ENCODE measurements around the gene RNASE11. TPM values are rescaled to one million over a fixed set of nuclear protein-coding genes. Genes with fewer than 3 reads are reported as not detected.

Gene RNASE11
- total and polyA plus RNA-seq, 2 donors (not counting 1 experiment from before 2014, with no cell fraction given) = not detected

DNA sequence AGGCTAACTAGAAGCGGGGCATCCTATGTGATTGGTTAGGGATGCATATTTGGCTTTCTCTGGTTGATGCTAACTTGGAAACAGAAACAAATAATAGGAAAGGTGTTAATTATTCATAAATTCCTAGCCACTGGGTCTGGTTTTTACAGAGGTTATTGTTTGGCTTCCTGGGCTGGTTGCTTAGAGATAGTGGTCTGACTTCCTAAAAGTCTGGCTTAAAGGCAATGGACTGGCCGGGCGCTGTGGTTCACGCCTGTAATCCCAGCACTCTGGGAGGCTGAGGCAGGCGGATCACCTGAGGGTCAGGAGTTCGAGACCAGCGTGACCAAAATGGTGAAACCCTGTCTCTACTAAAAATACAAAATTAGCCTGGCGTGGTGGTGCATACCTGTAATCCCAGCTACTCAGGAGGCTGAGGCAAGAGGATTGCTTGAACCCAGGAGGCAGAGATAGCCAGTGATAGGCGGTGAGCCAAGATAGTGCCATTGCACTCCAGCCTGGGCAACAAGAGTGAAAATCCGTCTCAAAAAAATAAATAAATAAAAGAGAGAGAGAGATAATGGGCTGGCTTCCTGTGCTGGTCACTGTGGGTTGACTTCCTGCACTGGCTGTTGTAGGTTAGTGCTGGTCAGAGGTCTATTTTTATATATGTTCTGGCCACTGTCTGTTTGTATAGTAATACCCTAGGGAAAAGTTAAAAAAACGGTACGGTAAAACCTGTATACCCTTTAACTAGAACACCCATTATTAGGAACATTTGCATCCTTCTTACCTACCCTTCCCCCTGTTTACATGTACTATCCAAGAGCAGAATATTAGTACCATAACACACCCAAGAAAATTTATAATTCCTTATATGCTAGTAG is 29.6 kb upstream of the RNASE11 start:
- DNase-seq (ENCODE audit: low read depth in 2 of 2) = no peak
- Histone ChIP-seq H3K4me1 (ENCODE audit: control insufficient read depth, extremely low read depth, insufficient read depth, low read length) (no peaks in the 10 kb centered on the region), H2AFZ (ENCODE audit: low read length) (no peak overlapping the region), H3K4me3 (replicated peaks in 1 of 4; ENCODE audit: control extremely low read depth in 1 of 4, insufficient read depth in 1 of 4, low read depth in 3 of 4, low read length in 4 of 4) (no peak overlapping the region), H3K36me3 (ENCODE audit: control insufficient read depth, insufficient read depth, low read length) (no peaks in the 10 kb centered on the region), H3K4me2 (ENCODE audit: extremely low read depth, insufficient read depth, low read length) (no peak overlapping the region), H3K9ac (ENCODE audit: insufficient read depth, low read length) (no peak overlapping the region), H3K27ac (ENCODE audit: insufficient read depth, low read length) (no peak overlapping the region), H3K79me2 (ENCODE audit: control insufficient read depth, insufficient read depth, low read length) (no peaks in the 10 kb centered on the region), H3K27me3 (ENCODE audit: control insufficient read depth, insufficient read depth, low read length) (no peaks in the 10 kb centered on the region), H4K20me1 (ENCODE audit: control insufficient read depth, extremely low read depth, insufficient read depth, low read length) (no peaks in the 10 kb centered on the region), H3K9me3 (ENCODE audit: control insufficient read depth, insufficient read depth, low read depth, low read length) (no peaks in the 10 kb centered on the region)
- TF ChIP-seq EZH2 (IDR thresholded peaks at IDR 0.05; ENCODE audit: low read length, missing control alignments) = no peak
- TF ChIP-seq, protein P1, sequence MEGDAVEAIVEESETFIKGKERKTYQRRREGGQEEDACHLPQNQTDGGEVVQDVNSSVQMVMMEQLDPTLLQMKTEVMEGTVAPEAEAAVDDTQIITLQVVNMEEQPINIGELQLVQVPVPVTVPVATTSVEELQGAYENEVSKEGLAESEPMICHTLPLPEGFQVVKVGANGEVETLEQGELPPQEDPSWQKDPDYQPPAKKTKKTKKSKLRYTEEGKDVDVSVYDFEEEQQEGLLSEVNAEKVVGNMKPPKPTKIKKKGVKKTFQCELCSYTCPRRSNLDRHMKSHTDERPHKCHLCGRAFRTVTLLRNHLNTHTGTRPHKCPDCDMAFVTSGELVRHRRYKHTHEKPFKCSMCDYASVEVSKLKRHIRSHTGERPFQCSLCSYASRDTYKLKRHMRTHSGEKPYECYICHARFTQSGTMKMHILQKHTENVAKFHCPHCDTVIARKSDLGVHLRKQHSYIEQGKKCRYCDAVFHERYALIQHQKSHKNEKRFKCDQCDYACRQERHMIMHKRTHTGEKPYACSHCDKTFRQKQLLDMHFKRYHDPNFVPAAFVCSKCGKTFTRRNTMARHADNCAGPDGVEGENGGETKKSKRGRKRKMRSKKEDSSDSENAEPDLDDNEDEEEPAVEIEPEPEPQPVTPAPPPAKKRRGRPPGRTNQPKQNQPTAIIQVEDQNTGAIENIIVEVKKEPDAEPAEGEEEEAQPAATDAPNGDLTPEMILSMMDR (conservative IDR thresholded peaks at IDR 0.05 in 1 of 2, IDR thresholded peaks at IDR 0.05 in 1 of 2; ENCODE audit: low read depth in 1 of 2, low read length in 2 of 2) = no peak

DNA sequence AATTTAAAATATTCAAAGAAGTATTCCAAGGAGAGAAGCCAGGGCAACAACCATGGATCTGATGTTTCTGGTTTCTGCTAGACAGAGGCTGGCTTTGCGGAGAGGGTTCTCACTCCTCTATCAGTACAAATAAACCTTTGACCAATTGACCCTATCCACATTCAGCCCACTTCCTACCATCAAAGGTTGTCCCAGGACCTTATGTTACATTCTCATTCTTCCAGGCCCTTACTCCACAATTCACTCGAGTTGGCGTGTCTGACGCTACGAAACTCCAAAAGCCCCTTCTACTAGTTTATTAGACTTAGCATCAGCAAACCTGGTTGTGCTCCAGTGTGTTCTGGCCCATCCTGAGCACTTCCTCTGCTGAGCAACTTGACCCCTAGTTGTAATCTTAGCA is 28.2 kb upstream of the RNASE11 start:
- Histone ChIP-seq H3K9ac (ENCODE audit: insufficient read depth, low read length) (no peak overlapping the region), H3K36me3 (ENCODE audit: control insufficient read depth, insufficient read depth, low read length) (no peaks in the 10 kb centered on the region), H3K27me3 (ENCODE audit: control insufficient read depth, insufficient read depth, low read length) (no peaks in the 10 kb centered on the region), H2AFZ (ENCODE audit: low read length) (no peak overlapping the region), H3K27ac (ENCODE audit: insufficient read depth, low read length) (no peak overlapping the region), H3K9me3 (ENCODE audit: control insufficient read depth, insufficient read depth, low read depth, low read length) (no peaks in the 10 kb centered on the region), H3K4me2 (ENCODE audit: extremely low read depth, insufficient read depth, low read length) (no peak overlapping the region), H4K20me1 (ENCODE audit: control insufficient read depth, extremely low read depth, insufficient read depth, low read length) (no peaks in the 10 kb centered on the region), H3K79me2 (ENCODE audit: control insufficient read depth, insufficient read depth, low read length) (no peaks in the 10 kb centered on the region), H3K4me1 (ENCODE audit: control insufficient read depth, extremely low read depth, insufficient read depth, low read length) (no peaks in the 10 kb centered on the region), H3K4me3 (replicated peaks in 1 of 4; ENCODE audit: control extremely low read depth in 1 of 4, insufficient read depth in 1 of 4, low read depth in 3 of 4, low read length in 4 of 4) (no peak overlapping the region)
- DNase-seq (ENCODE audit: low read depth in 2 of 2) = no peak
- TF ChIP-seq EZH2 (IDR thresholded peaks at IDR 0.05; ENCODE audit: low read length, missing control alignments) = no peak
- TF ChIP-seq, protein P1 (conservative IDR thresholded peaks at IDR 0.05 in 1 of 2, IDR thresholded peaks at IDR 0.05 in 1 of 2; ENCODE audit: low read depth in 1 of 2, low read length in 2 of 2) = no peak

DNA sequence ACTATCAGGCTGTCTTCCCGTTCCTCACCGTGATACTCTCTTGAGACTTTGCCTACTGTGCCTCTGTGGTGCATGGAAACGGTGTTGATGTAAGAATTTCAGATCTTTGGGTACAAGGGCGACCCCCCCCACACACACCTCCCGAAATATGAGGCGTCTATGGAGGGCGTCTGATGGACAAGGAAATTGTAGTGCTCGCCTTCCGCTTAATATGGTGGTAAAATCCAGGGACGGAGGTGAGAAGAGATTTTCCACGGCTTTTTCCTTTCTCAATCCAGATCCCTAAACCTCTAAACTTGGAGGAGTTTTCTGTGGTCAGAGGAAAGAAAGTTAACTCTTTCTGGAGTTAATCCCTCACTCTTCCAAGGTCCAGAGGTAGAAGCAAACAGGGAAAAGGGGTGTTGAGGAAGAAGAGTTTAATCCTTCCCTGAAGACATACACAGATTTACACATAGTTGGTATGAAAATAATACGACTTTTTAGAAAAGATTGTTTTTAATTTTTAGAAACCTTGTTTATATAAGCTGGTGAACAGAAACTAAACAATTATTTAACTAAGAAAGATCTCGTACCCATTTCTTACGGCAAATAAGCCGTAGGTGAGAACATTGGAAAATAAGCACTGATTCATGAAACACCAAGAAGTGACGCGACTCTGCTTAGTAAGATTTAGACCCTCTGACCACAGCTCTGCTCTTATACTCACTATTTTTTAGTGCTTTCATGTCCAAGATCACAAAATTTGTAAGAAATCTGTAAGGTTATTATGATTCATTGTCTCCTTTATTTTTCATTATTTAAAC is 26.4 kb upstream of the RNASE11 start:
- peak overlapping the region; percentile 77 for H3K4me2 ChIP-seq (ENCODE audit: extremely low read depth, insufficient read depth, low read length)
- H3K4me3 ChIP-seq (replicated peaks in 1 of 4; ENCODE audit: control extremely low read depth in 1 of 4, insufficient read depth in 1 of 4, low read depth in 3 of 4, low read length in 4 of 4) = peak overlapping the region; percentile 30 to 73 (median 63)
- no peak overlapping the region for H3K9ac ChIP-seq (ENCODE audit: insufficient read depth, low read length)
- H3K36me3 ChIP-seq (ENCODE audit: control insufficient read depth, insufficient read depth, low read length) = no peaks in the 10 kb centered on the region
- H2AFZ ChIP-seq (ENCODE audit: low read length) = peak overlapping the region; percentile 57
- H3K27ac ChIP-seq (ENCODE audit: insufficient read depth, low read length) = no peak overlapping the region
- peak in 1 of 2 donors; percentile 26 for DNase-seq (ENCODE audit: low read depth in 2 of 2)
- no peaks in the 10 kb centered on the region for H3K4me1 ChIP-seq (ENCODE audit: control insufficient read depth, extremely low read depth, insufficient read depth, low read length)
- H3K27me3 ChIP-seq (ENCODE audit: control insufficient read depth, insufficient read depth, low read length) = no peaks in the 10 kb centered on the region
- H4K20me1 ChIP-seq (ENCODE audit: control insufficient read depth, extremely low read depth, insufficient read depth, low read length) = no peaks in the 10 kb centered on the region
- H3K79me2 ChIP-seq (ENCODE audit: control insufficient read depth, insufficient read depth, low read length) = no peaks in the 10 kb centered on the region
- no peaks in the 10 kb centered on the region for H3K9me3 ChIP-seq (ENCODE audit: control insufficient read depth, insufficient read depth, low read depth, low read length)
- TF ChIP-seq, protein P1 (conservative IDR thresholded peaks at IDR 0.05 in 1 of 2, IDR thresholded peaks at IDR 0.05 in 1 of 2; ENCODE audit: low read depth in 1 of 2, low read length in 2 of 2) = no peak
- no peak for TF ChIP-seq EZH2 (IDR thresholded peaks at IDR 0.05; ENCODE audit: low read length, missing control alignments)
